Measurements from ENCODE around the gene GPT2.

GPT2 gene

DNA sequence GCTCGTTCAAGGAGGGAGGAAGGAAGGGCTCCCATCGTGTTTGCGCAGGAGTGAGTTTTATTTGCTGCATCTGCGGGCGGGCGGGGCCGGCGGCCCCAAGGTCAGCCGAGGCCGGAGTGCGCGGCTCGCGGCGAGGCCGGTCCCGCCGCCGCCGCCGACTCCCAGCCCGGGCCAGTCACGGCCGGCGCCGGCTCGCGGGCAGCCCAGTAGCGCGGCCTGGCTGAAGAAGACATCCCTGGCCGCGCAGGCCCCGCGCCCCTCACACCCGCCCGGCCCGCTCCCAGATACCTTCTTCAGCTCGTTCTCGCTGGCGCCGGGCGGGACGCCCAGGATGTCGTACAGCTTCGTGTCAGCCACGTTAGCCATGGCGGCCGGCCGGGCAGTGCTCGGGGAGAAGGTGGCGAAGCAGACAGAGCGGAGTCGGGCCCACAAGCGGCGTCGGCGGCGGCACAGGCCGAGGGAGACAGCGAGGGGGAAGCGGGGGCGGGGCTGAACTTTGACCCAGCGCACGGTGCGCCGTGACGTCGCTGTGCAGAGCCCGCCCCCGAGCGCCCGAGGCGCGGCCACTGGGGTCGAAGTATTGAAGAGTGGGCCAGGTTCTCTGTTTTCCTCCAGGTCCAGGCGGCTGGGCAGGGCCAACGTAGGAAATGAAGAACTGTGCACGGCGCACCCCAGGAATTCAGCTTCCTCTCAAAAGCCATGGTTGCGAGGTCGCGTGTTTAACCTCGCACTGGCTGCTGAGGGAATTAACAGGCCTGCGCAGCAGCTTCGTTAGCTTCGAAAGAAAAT is 89.2 kb downstream of the GPT2 start, which contains the start of gene DNAJA2:
TSS of gene DNAJA2 (minus strand) at position 468 of the 789 bp plus-strand sequence. CDS start at position 366, 102 bp downstream.
- DNase-seq: peak; percentile 87 to 91 (median 89)

DNA sequence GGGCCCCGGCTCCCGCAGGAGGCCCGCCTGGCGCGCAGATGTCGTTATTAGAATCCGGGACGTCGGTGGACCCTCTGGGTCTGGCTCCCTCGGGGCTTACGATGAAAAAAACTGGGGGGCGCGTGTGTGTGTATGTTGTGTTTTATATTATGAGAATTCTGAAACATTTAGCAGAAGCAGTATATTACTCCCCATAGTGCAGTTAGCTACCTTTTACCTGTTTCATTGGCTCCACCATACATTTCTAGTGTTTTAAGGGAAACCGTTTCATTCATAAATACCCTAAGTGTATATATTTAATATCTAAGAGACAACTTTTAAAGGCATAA is 89.8 kb downstream of the GPT2 start:
- DNase-seq: no peak

DNA sequence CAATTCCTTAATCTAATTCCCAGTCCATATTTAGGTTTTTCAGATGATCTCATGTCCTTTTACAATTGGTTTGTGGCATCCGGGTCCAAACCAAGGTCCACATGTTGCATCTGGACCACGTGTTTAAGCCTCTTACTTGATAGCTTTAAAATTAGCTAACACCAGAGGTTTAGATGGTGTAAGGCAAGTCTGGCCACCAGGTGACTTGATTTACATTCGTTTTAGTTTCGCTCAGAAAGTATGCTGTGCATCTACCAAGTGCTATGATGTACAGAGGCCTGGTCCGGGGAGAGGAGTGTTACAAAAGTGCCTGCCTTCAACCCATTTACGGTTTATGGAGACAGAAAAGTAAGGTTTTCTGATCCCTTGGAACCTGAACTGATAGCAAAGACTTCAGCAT is 90.2 kb downstream of the GPT2 start:
- DNase-seq: no peak

- no peak for DNase-seq
Observed at GRCh38 chr16:46975165-46975564, 91.0 kb downstream of the GPT2 start.

GRCh38 chr16:46975908-46976470 is 91.8 kb downstream of the GPT2 start:
- DNase-seq: no peak

GRCh38 chr16:46976550-46976949 is 92.4 kb downstream of the GPT2 start:
- peak in 1 of 4 experiments; percentile 2 for DNase-seq
